HG02642 (cell line): ENCODE measurements around the gene LDB2.
"Not testable (repeated sequence)": the region's sequence is repeated elsewhere in the genome, so short reads cannot be mapped to it uniquely, and the experiment has no call there.

Experiments used
- ATAC-seq: cut with Tn5 transposase; IDR thresholded peaks from one replicate; pipeline ENCODE4 v1.9.1; 2021; ENCODE audit warnings: mild to moderate bottlenecking; ENCODE audit not compliant: unreplicated experiment, poor library complexity

The LDB2 gene

GRCh38 chr4:16663732-16664131 is 234.7 kb downstream of the LDB2 start:
- no peak for ATAC-seq

GRCh38 chr4:16663307-16663706 is 235.1 kb downstream of the LDB2 start:
- no peak for ATAC-seq

GRCh38 chr4:16661813-16662212 is 236.6 kb downstream of the LDB2 start:
- ATAC-seq = no peak

- no peak for ATAC-seq
Observed at GRCh38 chr4:16660656-16661055, 237.8 kb downstream of the LDB2 start.

- ATAC-seq = no peak
Observed at GRCh38 chr4:16659694-16660093, 238.8 kb downstream of the LDB2 start.

GRCh38 chr4:16659079-16659478 is 239.4 kb downstream of the LDB2 start:
- no peak for ATAC-seq

- ATAC-seq = no peak
Observed at GRCh38 chr4:16658183-16658582, 240.3 kb downstream of the LDB2 start.

GRCh38 chr4:16655111-16655510 is 243.3 kb downstream of the LDB2 start:
- no peak for ATAC-seq

- ATAC-seq = no peak
Observed at GRCh38 chr4:16652732-16653305, 245.6 kb downstream of the LDB2 start.

- no peak for ATAC-seq
Observed at GRCh38 chr4:16646459-16646858, 252.0 kb downstream of the LDB2 start.

GRCh38 chr4:16643893-16644292 is 254.6 kb downstream of the LDB2 start:
- no peak for ATAC-seq

GRCh38 chr4:16642897-16643296 is 255.5 kb downstream of the LDB2 start:
- no peak for ATAC-seq

- no peak for ATAC-seq
Observed at GRCh38 chr4:16641971-16642370, 256.5 kb downstream of the LDB2 start.

- ATAC-seq = no peak
Observed at GRCh38 chr4:16636912-16637630, 261.4 kb downstream of the LDB2 start.

GRCh38 chr4:16636304-16636703 is 262.1 kb downstream of the LDB2 start:
- ATAC-seq = no peak

GRCh38 chr4:16629274-16629673 is 269.2 kb downstream of the LDB2 start:
- not testable (repeated sequence) for ATAC-seq

GRCh38 chr4:16628835-16629234 is 269.6 kb downstream of the LDB2 start:
- ATAC-seq = not testable (repeated sequence)

- no peak for ATAC-seq
Observed at GRCh38 chr4:16627999-16628398, 270.4 kb downstream of the LDB2 start.

GRCh38 chr4:16626945-16627344 is 271.5 kb downstream of the LDB2 start:
- ATAC-seq = no peak

GRCh38 chr4:16622826-16623225 is 275.6 kb downstream of the LDB2 start:
- no peak for ATAC-seq

GRCh38 chr4:16617435-16617834 is 281.0 kb downstream of the LDB2 start:
- no peak for ATAC-seq

- ATAC-seq = no peak
Observed at GRCh38 chr4:16617011-16617410, 281.4 kb downstream of the LDB2 start.
